SK-N-MC (cell line): ENCODE measurements around the gene KIAA1217.

ENCODE experiments used
- EZH2 ChIP-seq: fragments of 200-600 bp; sonication (generic); IDR thresholded peaks from one replicate; pipeline ENCODE4 v1.6.1; 2017; ENCODE audit warnings: antibody characterized with exemption
- POLR2AphosphoS5 ChIP-seq: IDR thresholded peaks from 2 replicates; pipeline ENCODE4 v1.6.1; 2012; ENCODE audit warnings: mild to moderate bottlenecking, low read depth, low read length, borderline replicate concordance

GRCh38 chr10:24449769-24450310, 240.9 kb downstream of the KIAA1217 start:
- TF ChIP-seq EZH2 (no peak), POLR2AphosphoS5 (no peak)
